HepG2 (cell line): Measurements from ENCODE around the gene INTS1. TPM values are rescaled to one million over a fixed set of nuclear protein-coding genes. Genes with fewer than 3 reads are reported as not detected.

ENCODE experiments used
- ATAC-seq: fragments of 200-7000 bp; cut with Tn5 transposase; 3 replicates; pipeline ENCODE4 v1.9.1; 2020; ENCODE audit warnings: mild to moderate bottlenecking, moderate library complexity
- BruUV-seq: library from RNA; stranded (reverse); fragments of 400-500 nt; replicated peaks from 2 replicates; lab custom pipeline; 2021; lab: Mats Ljungman, UMichigan
- CTCF ChIA-PET: fragments of 300-600 bp; formaldehyde crosslinking; extraction: SDS; loops from one replicate; lab custom pipeline; 2021; ENCODE audit warnings: low total read pairs, inconsistent platforms, low intra/inter-chr PET ratio; lab: Yijun Ruan, JAX
- POLR2A ChIA-PET: fragments of 350-600 bp; sonication (Branson Sonifier 250); formaldehyde crosslinking; loops from one replicate; lab custom pipeline; 2020; ENCODE audit warnings: antibody characterized with exemption, inconsistent platforms; lab: Yijun Ruan, JAX
- DNase-seq: peaks from one replicate; pipeline ENCODE4 v3.0.0-alpha.2; 2015; ENCODE audit warnings: low spot score
- FAIRE-seq: peaks from 3 replicates; lab custom pipeline; 2011; peaks lifted over from hg19 to GRCh38; lab: Jason Lieb, UNC
- H2AFZ ChIP-seq: one replicate; pipeline ENCODE4 v1.6.1; 2011; ENCODE audit warnings: low read length, inconsistent platforms
- H3K27ac ChIP-seq: fragments of 300-600 bp; 3 replicates; pipeline ENCODE4 v1.8.0; 2011; ENCODE audit warnings: mixed run types, mild to moderate bottlenecking, mixed read lengths, low read length, inconsistent platforms; ENCODE audit not compliant: insufficient read depth; ENCODE audit errors: extremely low read length
- H3K27me3 ChIP-seq, 2 experiments: fragments of 200-600 bp in 1 of 2; 2 replicates in 1 of 2; 3 replicates in 1 of 2; pipeline versions ENCODE4 v1.6.0 to v1.8.0; 2011; ENCODE audit warnings: low read length in 2 of 2, mild to moderate bottlenecking in 2 of 2, moderate library complexity in 2 of 2, inconsistent platforms in 1 of 2; ENCODE audit not compliant: insufficient read depth in 2 of 2, control insufficient read depth in 1 of 2
- H3K36me3 ChIP-seq, 2 experiments: fragments of 200-600 bp in 1 of 2; replicated peaks in 1 of 2; 2 replicates in 1 of 2; 3 replicates in 1 of 2; pipeline versions ENCODE4 v1.5.1 to v1.8.0; 2011; ENCODE audit warnings: low read length in 2 of 2, inconsistent platforms in 1 of 2; ENCODE audit not compliant: insufficient read depth in 2 of 2, control insufficient read depth in 1 of 2
- H3K4me1 ChIP-seq: 2 replicates; pipeline ENCODE4 v1.5.1; 2012; ENCODE audit warnings: low read length, inconsistent platforms; ENCODE audit not compliant: insufficient read depth
- H3K4me2 ChIP-seq: 2 replicates; pipeline ENCODE4 v1.6.0; 2011; ENCODE audit warnings: low read depth, low read length, inconsistent platforms
- H3K4me3 ChIP-seq, 3 experiments: fragments of 200-600 bp in 1 of 3; sonication (generic), shearing (Covaris generic) in 1 of 3; replicated peaks in 1 of 3; 2 replicates each; pipeline ENCODE4 v1.5.1; 2011 to 2016; ENCODE audit warnings: low read length in 3 of 3, inconsistent platforms in 2 of 3, low read depth in 2 of 3, mild to moderate bottlenecking in 2 of 3, control low read depth in 1 of 3, mixed read lengths in 1 of 3; ENCODE audit not compliant: insufficient read depth in 1 of 3
- H3K79me2 ChIP-seq: one replicate; pipeline ENCODE4 v1.6.1; 2011; ENCODE audit warnings: low read length, inconsistent platforms; ENCODE audit not compliant: insufficient read depth
- H3K9ac ChIP-seq: 2 replicates; pipeline ENCODE4 v1.6.0; 2011; ENCODE audit warnings: mild to moderate bottlenecking, low read depth, low read length, inconsistent platforms; ENCODE audit not compliant: insufficient read depth
- H3K9me3 ChIP-seq: 2 replicates; pipeline ENCODE4 v1.5.1; 2012; ENCODE audit warnings: mild to moderate bottlenecking, low read length
- H4K20me1 ChIP-seq: 2 replicates; pipeline ENCODE4 v1.6.0; 2011; ENCODE audit warnings: inconsistent platforms, mild to moderate bottlenecking, low read length, moderate library complexity; ENCODE audit not compliant: insufficient read depth
- HOXA9 ChIP-seq: sonication (generic); formaldehyde crosslinking; IDR thresholded peaks from 2 replicates; pipeline ENCODE4 v1.8.1; 2022; ENCODE audit warnings: missing genetic modification reagents, mild to moderate bottlenecking, moderate library complexity, borderline replicate concordance
- IRX3 ChIP-seq: sonication (generic); formaldehyde crosslinking; IDR thresholded peaks from 2 replicates; pipeline ENCODE4 v1.8.1; 2023; ENCODE audit warnings: mild to moderate bottlenecking, low read depth, missing genetic modification reagents, borderline replicate concordance
- NKX3-1 ChIP-seq: sonication (generic); formaldehyde crosslinking; IDR thresholded peaks from 2 replicates; pipeline ENCODE4 v1.5.0; 2020; ENCODE audit warnings: missing genetic modification reagents
- YEATS2 ChIP-seq: sonication (generic); formaldehyde crosslinking; IDR thresholded peaks from 2 replicates; pipeline ENCODE4 v1.4.0; 2020; ENCODE audit warnings: missing genetic modification reagents, borderline replicate concordance
- ZNF547 ChIP-seq: sonication (generic); formaldehyde crosslinking; IDR thresholded peaks from 2 replicates; pipeline ENCODE4 v1.5.1; 2020; ENCODE audit warnings: mild to moderate bottlenecking, missing genetic modification reagents
- ZNF556 ChIP-seq: sonication (generic); formaldehyde crosslinking; IDR thresholded peaks from 2 replicates; pipeline ENCODE4 v1.4.0; 2020; ENCODE audit warnings: mild to moderate bottlenecking, missing genetic modification reagents, borderline replicate concordance
- ZNF746 ChIP-seq: sonication (generic); formaldehyde crosslinking; IDR thresholded peaks from 2 replicates; pipeline ENCODE4 v1.8.0; 2022; ENCODE audit warnings: mild to moderate bottlenecking, missing genetic modification reagents
- WGBS: methylation state at CpG from one replicate; pipeline ENCODE4 v1.1.6; 2017; ENCODE audit warnings: low lambda C conversion rate; 5-methylcytosine and 5-hydroxymethylcytosine counted together
- in situ Hi-C: cut with HindIII; loops from 2 replicates; pipeline ENCODE4 v1.10.0; 2017; ENCODE audit warnings: low pct_unique_long_range_greater_than_20kb; ENCODE audit not compliant: extremely low pct_ligation_motif_present
- intact Hi-C: fragments of 100-400 bp; cut with micrococcal nuclease; formaldehyde crosslinking; loops from one replicate; pipeline ENCODE4 v1.10.0; 2022; ENCODE audit not compliant: unreplicated experiment
- polyA plus RNA-seq, 8 experiments: library from polyadenylated mRNA; depleted of rRNA in 3 of 8; stranded (reverse) in 7 of 8; unstranded in 1 of 8; fragments of >200 nt; fragmentation: Illumina TruSeq in 4 of 8; extraction: Trizol in 4 of 8; gene quantifications; 2 replicates each; pipeline versions ENCODE4 v1.2.1 to v1.2.3, GENCODE V29; 2011 to 2016; ENCODE audit warnings: low read depth in 4 of 8, missing spikeins in 1 of 8, mixed read lengths in 1 of 8; ENCODE audit not compliant: insufficient read depth in 1 of 8
- total RNA-seq, 5 experiments: library from RNA; depleted of rRNA; stranded (reverse); fragments of >200 nt; fragmentation: Illumina TruSeq; extraction: Trizol; gene quantifications; 2 replicates each; pipeline ENCODE4 v1.2.3, GENCODE V29; 2016; ENCODE audit warnings: low read depth in 1 of 5
- TF ChIP-seq, protein P1 (sequence below): sonication (generic); formaldehyde crosslinking; IDR thresholded peaks from 2 replicates; pipeline ENCODE4 v1.5.0; 2020; ENCODE audit warnings: mild to moderate bottlenecking, missing genetic modification reagents, borderline replicate concordance
- TF ChIP-seq, protein P2 (sequence below): sonication (generic); formaldehyde crosslinking; IDR thresholded peaks from 2 replicates; pipeline ENCODE4 v1.5.0; 2020; ENCODE audit warnings: mild to moderate bottlenecking, missing genetic modification reagents
- TF ChIP-seq, protein P3 (sequence below): sonication (generic); formaldehyde crosslinking; IDR thresholded peaks from 2 replicates; pipeline ENCODE4 v1.4.0; 2020; ENCODE audit warnings: missing genetic modification reagents
- TF ChIP-seq, protein P4 (sequence below): sonication (generic); IDR thresholded peaks from 2 replicates; pipeline ENCODE4 v1.6.1; 2016; ENCODE audit warnings: low read depth, borderline replicate concordance

Gene INTS1
- total and polyA plus RNA-seq, 2 of the 13 experiments (the other 11 are each of a cell fraction or from before 2014, with no cell fraction given) = 13.7 to 29.0 TPM

DNA sequence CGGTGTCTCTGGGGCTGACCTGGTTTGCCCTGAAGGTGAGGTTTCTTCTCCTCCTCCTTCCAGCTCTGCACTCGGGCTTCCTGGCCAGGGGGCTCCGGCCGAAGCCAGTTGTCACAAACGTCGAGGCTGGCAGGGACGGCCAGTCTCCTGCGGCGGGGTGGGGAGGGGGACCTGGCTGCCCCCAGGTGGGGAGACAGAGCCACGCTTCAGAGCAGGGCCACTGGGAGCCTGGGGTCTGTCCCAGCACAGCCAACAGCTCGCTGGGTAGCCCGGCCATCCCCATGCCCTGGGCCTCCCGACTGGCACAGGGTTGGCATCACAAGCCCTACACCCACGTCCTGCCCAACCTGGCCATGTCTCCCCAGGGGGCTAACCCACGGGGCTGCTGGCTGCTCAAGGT, 65.4 kb downstream of the INTS1 start:
- WGBS = 92% methylated on average over 14 of the region's 15 CpGs
- no peaks in the 10 kb centered on the region; a peak in 1 of 5 replicates for H3K36me3 ChIP-seq
- FAIRE-seq = no peak
- no peak for TF ChIP-seq NKX3-1 (CRISPR knock-in tag)
- TF ChIP-seq HOXA9 = no peak
- TF ChIP-seq IRX3 (CRISPR knock-in tag) = no peak
- TF ChIP-seq YEATS2 (CRISPR knock-in tag) = no peak
- TF ChIP-seq, protein P1, sequence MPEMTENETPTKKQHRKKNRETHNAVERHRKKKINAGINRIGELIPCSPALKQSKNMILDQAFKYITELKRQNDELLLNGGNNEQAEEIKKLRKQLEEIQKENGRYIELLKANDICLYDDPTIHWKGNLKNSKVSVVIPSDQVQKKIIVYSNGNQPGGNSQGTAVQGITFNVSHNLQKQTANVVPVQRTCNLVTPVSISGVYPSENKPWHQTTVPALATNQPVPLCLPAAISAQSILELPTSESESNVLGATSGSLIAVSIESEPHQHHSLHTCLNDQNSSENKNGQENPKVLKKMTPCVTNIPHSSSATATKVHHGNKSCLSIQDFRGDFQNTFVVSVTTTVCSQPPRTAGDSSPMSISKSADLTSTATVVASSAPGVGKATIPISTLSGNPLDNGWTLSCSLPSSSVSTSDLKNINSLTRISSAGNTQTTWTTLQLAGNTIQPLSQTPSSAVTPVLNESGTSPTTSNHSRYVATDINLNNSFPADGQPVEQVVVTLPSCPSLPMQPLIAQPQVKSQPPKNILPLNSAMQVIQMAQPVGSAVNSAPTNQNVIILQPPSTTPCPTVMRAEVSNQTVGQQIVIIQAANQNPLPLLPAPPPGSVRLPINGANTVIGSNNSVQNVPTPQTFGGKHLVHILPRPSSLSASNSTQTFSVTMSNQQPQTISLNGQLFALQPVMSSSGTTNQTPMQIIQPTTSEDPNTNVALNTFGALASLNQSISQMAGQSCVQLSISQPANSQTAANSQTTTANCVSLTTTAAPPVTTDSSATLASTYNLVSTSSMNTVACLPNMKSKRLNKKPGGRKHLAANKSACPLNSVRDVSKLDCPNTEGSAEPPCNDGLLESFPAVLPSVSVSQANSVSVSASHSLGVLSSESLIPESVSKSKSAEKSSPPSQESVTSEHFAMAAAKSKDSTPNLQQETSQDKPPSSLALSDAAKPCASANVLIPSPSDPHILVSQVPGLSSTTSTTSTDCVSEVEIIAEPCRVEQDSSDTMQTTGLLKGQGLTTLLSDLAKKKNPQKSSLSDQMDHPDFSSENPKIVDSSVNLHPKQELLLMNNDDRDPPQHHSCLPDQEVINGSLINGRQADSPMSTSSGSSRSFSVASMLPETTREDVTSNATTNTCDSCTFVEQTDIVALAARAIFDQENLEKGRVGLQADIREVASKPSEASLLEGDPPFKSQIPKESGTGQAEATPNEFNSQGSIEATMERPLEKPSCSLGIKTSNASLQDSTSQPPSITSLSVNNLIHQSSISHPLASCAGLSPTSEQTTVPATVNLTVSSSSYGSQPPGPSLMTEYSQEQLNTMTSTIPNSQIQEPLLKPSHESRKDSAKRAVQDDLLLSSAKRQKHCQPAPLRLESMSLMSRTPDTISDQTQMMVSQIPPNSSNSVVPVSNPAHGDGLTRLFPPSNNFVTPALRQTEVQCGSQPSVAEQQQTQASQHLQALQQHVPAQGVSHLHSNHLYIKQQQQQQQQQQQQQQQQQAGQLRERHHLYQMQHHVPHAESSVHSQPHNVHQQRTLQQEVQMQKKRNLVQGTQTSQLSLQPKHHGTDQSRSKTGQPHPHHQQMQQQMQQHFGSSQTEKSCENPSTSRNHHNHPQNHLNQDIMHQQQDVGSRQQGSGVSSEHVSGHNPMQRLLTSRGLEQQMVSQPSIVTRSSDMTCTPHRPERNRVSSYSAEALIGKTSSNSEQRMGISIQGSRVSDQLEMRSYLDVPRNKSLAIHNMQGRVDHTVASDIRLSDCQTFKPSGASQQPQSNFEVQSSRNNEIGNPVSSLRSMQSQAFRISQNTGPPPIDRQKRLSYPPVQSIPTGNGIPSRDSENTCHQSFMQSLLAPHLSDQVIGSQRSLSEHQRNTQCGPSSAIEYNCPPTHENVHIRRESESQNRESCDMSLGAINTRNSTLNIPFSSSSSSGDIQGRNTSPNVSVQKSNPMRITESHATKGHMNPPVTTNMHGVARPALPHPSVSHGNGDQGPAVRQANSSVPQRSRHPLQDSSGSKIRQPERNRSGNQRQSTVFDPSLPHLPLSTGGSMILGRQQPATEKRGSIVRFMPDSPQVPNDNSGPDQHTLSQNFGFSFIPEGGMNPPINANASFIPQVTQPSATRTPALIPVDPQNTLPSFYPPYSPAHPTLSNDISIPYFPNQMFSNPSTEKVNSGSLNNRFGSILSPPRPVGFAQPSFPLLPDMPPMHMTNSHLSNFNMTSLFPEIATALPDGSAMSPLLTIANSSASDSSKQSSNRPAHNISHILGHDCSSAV (CRISPR knock-in tag) = no peak
- no peak for TF ChIP-seq ZNF556
- TF ChIP-seq, protein P2, sequence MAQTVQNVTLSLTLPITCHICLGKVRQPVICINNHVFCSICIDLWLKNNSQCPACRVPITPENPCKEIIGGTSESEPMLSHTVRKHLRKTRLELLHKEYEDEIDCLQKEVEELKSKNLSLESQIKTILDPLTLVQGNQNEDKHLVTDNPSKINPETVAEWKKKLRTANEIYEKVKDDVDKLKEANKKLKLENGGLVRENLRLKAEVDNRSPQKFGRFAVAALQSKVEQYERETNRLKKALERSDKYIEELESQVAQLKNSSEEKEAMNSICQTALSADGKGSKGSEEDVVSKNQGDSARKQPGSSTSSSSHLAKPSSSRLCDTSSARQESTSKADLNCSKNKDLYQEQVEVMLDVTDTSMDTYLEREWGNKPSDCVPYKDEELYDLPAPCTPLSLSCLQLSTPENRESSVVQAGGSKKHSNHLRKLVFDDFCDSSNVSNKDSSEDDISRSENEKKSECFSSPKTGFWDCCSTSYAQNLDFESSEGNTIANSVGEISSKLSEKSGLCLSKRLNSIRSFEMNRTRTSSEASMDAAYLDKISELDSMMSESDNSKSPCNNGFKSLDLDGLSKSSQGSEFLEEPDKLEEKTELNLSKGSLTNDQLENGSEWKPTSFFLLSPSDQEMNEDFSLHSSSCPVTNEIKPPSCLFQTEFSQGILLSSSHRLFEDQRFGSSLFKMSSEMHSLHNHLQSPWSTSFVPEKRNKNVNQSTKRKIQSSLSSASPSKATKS (CRISPR knock-in tag) = no peak
- TF ChIP-seq, protein P3, sequence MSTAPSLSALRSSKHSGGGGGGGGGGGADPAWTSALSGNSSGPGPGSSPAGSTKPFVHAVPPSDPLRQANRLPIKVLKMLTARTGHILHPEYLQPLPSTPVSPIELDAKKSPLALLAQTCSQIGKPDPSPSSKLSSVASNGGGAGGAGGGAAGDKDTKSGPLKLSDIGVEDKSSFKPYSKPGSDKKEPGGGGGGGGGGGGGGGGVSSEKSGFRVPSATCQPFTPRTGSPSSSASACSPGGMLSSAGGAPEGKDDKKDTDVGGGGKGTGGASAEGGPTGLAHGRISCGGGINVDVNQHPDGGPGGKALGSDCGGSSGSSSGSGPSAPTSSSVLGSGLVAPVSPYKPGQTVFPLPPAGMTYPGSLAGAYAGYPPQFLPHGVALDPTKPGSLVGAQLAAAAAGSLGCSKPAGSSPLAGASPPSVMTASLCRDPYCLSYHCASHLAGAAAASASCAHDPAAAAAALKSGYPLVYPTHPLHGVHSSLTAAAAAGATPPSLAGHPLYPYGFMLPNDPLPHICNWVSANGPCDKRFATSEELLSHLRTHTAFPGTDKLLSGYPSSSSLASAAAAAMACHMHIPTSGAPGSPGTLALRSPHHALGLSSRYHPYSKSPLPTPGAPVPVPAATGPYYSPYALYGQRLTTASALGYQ (CRISPR knock-in tag) = no peak
- no peak for TF ChIP-seq ZNF746
- TF ChIP-seq, protein P4, sequence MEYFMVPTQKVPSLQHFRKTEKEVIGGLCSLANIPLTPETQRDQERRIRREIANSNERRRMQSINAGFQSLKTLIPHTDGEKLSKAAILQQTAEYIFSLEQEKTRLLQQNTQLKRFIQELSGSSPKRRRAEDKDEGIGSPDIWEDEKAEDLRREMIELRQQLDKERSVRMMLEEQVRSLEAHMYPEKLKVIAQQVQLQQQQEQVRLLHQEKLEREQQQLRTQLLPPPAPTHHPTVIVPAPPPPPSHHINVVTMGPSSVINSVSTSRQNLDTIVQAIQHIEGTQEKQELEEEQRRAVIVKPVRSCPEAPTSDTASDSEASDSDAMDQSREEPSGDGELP = no peak
- no peak for TF ChIP-seq ZNF547

More for the DNA sequence above, 65.4 kb downstream of the INTS1 start:
- in situ Hi-C loops = no loop called here
- BruUV-seq = no TSS peak
- Histone ChIP-seq H3K9me3 (no peaks in the 10 kb centered on the region), H3K4me2 (no peak overlapping the region), H3K4me1 (no peaks in the 10 kb centered on the region), H3K27ac (no peak overlapping the region), H4K20me1 (no peaks in the 10 kb centered on the region), H3K79me2 (no peaks in the 10 kb centered on the region), H2AFZ (no peak overlapping the region), H3K27me3 (0 out of 5 replicates have a peak, but pooled peaks cover 0 to 1% of the 10 kb centered on the region in 2 experiments), H3K4me3 (no peak overlapping the region), H3K9ac (no peak overlapping the region)
- CTCF ChIA-PET = no interaction called here
- POLR2A ChIA-PET = interaction anchor here (0.9 to 1.4 kb wide), 2 partner anchors 10 to 22 kb away, joined by 3 read pairs; no protein-coding TSS in a partner anchor
- no peak for DNase-seq
- intact Hi-C loops = no loop called here
- no peak for ATAC-seq
